Epidermal melanocyte (primary cell): ENCODE measurements around the gene KAZN.

Source experiments
- DNase-seq: peaks from one replicate; pipeline ENCODE4 v3.0.0; 2011; ENCODE audit warnings: low spot score; ENCODE audit not compliant: insufficient read length

The KAZN gene

GRCh38 chr1:14639291-14640050, 41.0 kb downstream of the KAZN start:
- no peak for DNase-seq

- no peak for DNase-seq
Observed at GRCh38 chr1:14642712-14643111, 44.2 kb downstream of the KAZN start.

- DNase-seq: no peak
Observed at GRCh38 chr1:14646973-14647372, 48.5 kb downstream of the KAZN start.

- no peak for DNase-seq
Observed at GRCh38 chr1:14647777-14648176, 49.3 kb downstream of the KAZN start.

GRCh38 chr1:14648391-14648790, 49.9 kb downstream of the KAZN start:
- no peak for DNase-seq

- DNase-seq: no peak
Observed at GRCh38 chr1:14648896-14649855, 50.7 kb downstream of the KAZN start.

GRCh38 chr1:14649976-14650375, 51.5 kb downstream of the KAZN start:
- DNase-seq: no peak

- DNase-seq: peak; percentile 38
Observed at GRCh38 chr1:14650951-14651350, 52.5 kb downstream of the KAZN start.

GRCh38 chr1:14652840-14653239, 54.4 kb downstream of the KAZN start:
- DNase-seq: no peak

GRCh38 chr1:14653461-14653960, 55.0 kb downstream of the KAZN start:
- DNase-seq: no peak

- no peak for DNase-seq
Observed at GRCh38 chr1:14654554-14654953, 56.1 kb downstream of the KAZN start.

- DNase-seq: no peak
Observed at GRCh38 chr1:14655385-14655784, 56.9 kb downstream of the KAZN start.

- no peak for DNase-seq
Observed at GRCh38 chr1:14656384-14656937, 58.0 kb downstream of the KAZN start.

- DNase-seq: no peak
Observed at GRCh38 chr1:14658642-14659041, 60.2 kb downstream of the KAZN start.

- DNase-seq: no peak
Observed at GRCh38 chr1:14659913-14660312, 61.4 kb downstream of the KAZN start.

GRCh38 chr1:14660801-14661200, 62.3 kb downstream of the KAZN start:
- DNase-seq: no peak

GRCh38 chr1:14661222-14661621, 62.7 kb downstream of the KAZN start:
- no peak for DNase-seq

GRCh38 chr1:14662116-14662515, 63.6 kb downstream of the KAZN start:
- DNase-seq: no peak

GRCh38 chr1:14663773-14664172, 65.3 kb downstream of the KAZN start:
- DNase-seq: no peak

GRCh38 chr1:14666373-14666772, 67.9 kb downstream of the KAZN start:
- no peak for DNase-seq

GRCh38 chr1:14666962-14667650, 68.6 kb downstream of the KAZN start:
- no peak for DNase-seq
